Calu3 (cell line): Measurements from ENCODE around the gene PPM1H. TPM values are rescaled to one million over a fixed set of nuclear protein-coding genes. Genes with fewer than 3 reads are reported as not detected.

Experiments used
- BruUV-seq: library from RNA; stranded (reverse); fragments of 400-500 nt; replicated peaks from 2 replicates; lab custom pipeline; 2021; lab: Mats Ljungman, UMichigan
- CTCF ChIA-PET: fragments of 300-600 bp; sonication (Branson Sonifier 250); formaldehyde crosslinking; loops from one replicate; lab custom pipeline; 2022; ENCODE audit warnings: antibody characterized with exemption; lab: Charles Lee
- DNase-seq: peaks from one replicate; pipeline ENCODE4 v3.0.0; 2022
- H3K27ac Mint-ChIP-seq: one replicate; pipeline ENCODE4 v1.8.0; 2022; ENCODE audit warnings: mixed read lengths; ENCODE audit not compliant: unreplicated experiment
- H3K27me3 Mint-ChIP-seq: one replicate; pipeline ENCODE4 v1.8.0; 2022; ENCODE audit warnings: mixed read lengths; ENCODE audit not compliant: unreplicated experiment
- H3K36me3 Mint-ChIP-seq: one replicate; pipeline ENCODE4 v1.8.0; 2022; ENCODE audit warnings: mild to moderate bottlenecking, moderate library complexity, mixed read lengths; ENCODE audit not compliant: insufficient read depth, unreplicated experiment
- H3K4me1 Mint-ChIP-seq: one replicate; pipeline ENCODE4 v1.8.0; 2022; ENCODE audit warnings: mild to moderate bottlenecking, low read depth, mixed read lengths; ENCODE audit not compliant: unreplicated experiment
- H3K4me3 Mint-ChIP-seq: one replicate; pipeline ENCODE4 v1.8.0; 2022; ENCODE audit warnings: mild to moderate bottlenecking, low read depth, moderate library complexity, mixed read lengths; ENCODE audit not compliant: unreplicated experiment
- H3K9me3 Mint-ChIP-seq: one replicate; pipeline ENCODE4 v1.8.0; 2022; ENCODE audit warnings: low read depth, mixed read lengths; ENCODE audit not compliant: unreplicated experiment
- CTCF ChIP-seq: fragments of 200-600 bp; IDR thresholded peaks from one replicate; pipeline ENCODE4 v1.8.0; 2022; ENCODE audit warnings: antibody characterized with exemption; ENCODE audit not compliant: unreplicated experiment
- intact Hi-C: fragments of 100-400 bp; cut with micrococcal nuclease; formaldehyde crosslinking; loops from one replicate; pipeline ENCODE4 v1.10.0; 2022; ENCODE audit not compliant: unreplicated experiment
- total RNA-seq: library from RNA; stranded (reverse); gene quantifications from 2 replicates; pipeline ENCODE4 v1.2.3, GENCODE V29; 2022

PPM1H gene
- total RNA-seq, 1 experiment from 2014 or later: 36.7 TPM

- no TSS peak for BruUV-seq
- Mint-ChIP-seq H3K36me3 (peaks cover 12% of the 10 kb centered on the region), H3K9me3 (no peaks in the 10 kb centered on the region), H3K4me3 (no peak overlapping the region), H3K27me3 (no peaks in the 10 kb centered on the region), H3K27ac (no peak overlapping the region), H3K4me1 (peaks cover 20% of the 10 kb centered on the region)
- CTCF ChIA-PET: no interaction called here
- no peak for DNase-seq
- intact Hi-C loops: no loop called here
- no peak for TF ChIP-seq CTCF
These were observed 31.8 kb downstream of the PPM1H start for GRCh38 chr12:62903151-62903550.

DNA sequence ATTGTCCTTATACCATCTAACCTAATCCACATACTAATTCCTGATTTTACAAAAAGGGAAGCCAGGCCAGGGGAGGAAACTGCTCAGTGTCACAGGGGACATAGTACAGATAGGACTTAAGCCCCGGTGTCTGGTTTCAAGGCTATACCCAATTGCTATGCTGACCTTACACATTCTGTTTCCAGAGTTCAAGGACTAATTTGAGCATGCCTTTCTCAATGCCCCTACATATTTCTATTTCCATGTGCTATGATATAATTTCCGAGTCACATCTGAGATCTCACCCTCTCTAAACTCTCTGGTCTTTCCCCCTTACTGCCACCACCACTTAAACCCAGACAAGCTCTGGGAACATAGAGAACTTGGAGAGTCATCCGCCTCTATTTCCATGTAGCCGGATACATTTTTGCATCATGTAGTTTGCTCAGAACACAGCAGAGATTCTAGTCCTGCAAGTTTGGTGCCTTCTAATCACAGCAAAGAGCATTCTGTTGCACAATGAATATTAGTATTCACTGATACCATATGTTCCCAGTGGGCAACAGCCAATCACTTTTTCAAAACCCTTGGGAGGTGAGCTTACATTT lies 34.2 kb downstream of the PPM1H start:
- intact Hi-C loops: loop anchor here (2.0 kb wide), 1 partner anchor 30 kb away; no protein-coding TSS in a partner anchor
- CTCF ChIA-PET: interaction anchor here (1.6 kb wide), 1 partner anchor 16 kb away, joined by 3 read pairs; no protein-coding TSS in a partner anchor
- Mint-ChIP-seq H3K27ac (peak overlapping the region; percentile 87), H3K4me3 (peak overlapping the region; percentile 22), H3K27me3 (no peaks in the 10 kb centered on the region), H3K9me3 (no peaks in the 10 kb centered on the region), H3K36me3 (peaks cover 12% of the 10 kb centered on the region), H3K4me1 (peaks cover 31% of the 10 kb centered on the region)
- TF ChIP-seq CTCF: no peak
- no TSS peak for BruUV-seq
- DNase-seq: peak; percentile 45

DNA sequence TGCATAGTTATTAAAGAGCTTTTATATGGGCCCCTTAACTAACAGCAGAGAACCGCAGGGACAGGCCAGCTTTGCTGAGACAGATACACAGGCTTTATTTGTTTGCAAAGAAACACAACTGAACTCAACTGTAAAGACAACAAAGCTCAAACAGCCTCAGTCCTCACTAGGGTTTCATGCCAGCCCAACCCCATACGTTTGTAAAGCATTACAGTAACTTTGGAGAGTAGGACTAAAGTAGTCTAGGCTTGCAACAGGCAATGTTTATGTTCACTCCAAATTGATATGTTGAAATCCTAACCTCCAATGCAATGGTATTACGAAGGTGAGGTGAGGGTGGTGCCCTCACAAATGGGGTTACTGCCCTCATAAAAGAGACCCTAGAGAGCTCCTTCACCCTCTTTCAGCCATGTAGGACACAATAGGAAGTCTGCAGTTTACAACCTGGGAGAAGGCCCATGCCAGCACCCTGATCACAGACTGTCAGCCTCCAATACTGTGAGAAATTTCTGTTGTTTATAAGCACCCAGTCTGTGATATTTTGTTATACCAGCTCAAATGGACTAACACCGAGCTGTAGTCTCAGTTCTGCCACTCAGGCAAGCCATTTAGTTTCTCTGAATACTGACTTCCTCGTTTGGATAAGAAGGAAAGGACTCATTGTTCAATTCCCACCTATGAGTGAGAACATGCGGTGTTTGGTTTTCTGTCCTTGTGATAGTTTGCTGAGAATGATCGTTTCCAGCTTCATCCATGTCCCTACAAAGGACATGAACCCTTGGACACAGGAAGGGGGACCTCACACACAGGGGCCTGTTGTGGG lies 35.2 kb downstream of the PPM1H start:
- Mint-ChIP-seq H3K36me3 (peaks cover 12% of the 10 kb centered on the region), H3K9me3 (peaks cover 2% of the 10 kb centered on the region), H3K4me1 (peaks cover 37% of the 10 kb centered on the region), H3K4me3 (no peak overlapping the region), H3K27ac (no peak overlapping the region), H3K27me3 (no peaks in the 10 kb centered on the region)
- CTCF ChIA-PET: interaction anchor here (0.5 to 1.6 kb wide), 3 partner anchors 19 to 184 kb away, joined by 3 to 4 read pairs (median 3); no protein-coding TSS in a partner anchor
- BruUV-seq: no TSS peak
- intact Hi-C loops: loop anchor here (2.0 kb wide), 1 partner anchor 31 kb away; no protein-coding TSS in a partner anchor
- no peak for DNase-seq
- no peak for TF ChIP-seq CTCF

DNA sequence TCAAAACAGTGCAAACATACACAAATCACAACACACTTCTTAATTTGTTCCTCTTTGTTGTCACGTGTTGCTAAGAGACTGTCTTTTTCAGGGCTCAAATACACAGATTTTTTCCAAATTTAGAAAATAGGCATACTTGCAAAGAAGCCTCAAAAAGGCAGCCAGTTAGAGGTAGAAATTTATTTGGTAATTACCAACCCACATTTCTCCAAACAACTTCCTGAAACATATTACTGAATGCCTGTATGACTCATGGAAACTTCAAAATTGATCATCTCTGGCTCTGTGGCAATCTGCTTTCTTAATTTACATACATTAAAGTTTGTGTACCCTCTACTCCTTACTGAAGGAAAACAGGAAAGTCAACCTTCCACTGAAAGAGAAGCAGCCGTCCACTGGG lies 36.4 kb downstream of the PPM1H start:
- Mint-ChIP-seq H3K9me3 (peaks cover 2% of the 10 kb centered on the region), H3K36me3 (peaks cover 12% of the 10 kb centered on the region), H3K27me3 (no peaks in the 10 kb centered on the region), H3K27ac (peak overlapping the region; percentile 71), H3K4me1 (peaks cover 37% of the 10 kb centered on the region), H3K4me3 (no peak overlapping the region)
- intact Hi-C loops: no loop called here
- peak; percentile 26 for DNase-seq
- CTCF ChIA-PET: interaction anchor here (1.6 kb wide), 1 partner anchor 80 kb away, joined by 3 read pairs; no protein-coding TSS in a partner anchor
- no peak for TF ChIP-seq CTCF
- BruUV-seq: no TSS peak
